HG02885 (cell line): ENCODE data around the gene CD93.

Experiments
- ATAC-seq: cut with Tn5 transposase; IDR thresholded peaks from one replicate; pipeline ENCODE4 v1.9.1; 2021; ENCODE audit warnings: mild to moderate bottlenecking; ENCODE audit not compliant: unreplicated experiment, poor library complexity

CD93 gene

GRCh38 chr20:23085436-23086055 lies 578 bp downstream of the CD93 start:
- ATAC-seq: no peak

- no peak for ATAC-seq
Measured at GRCh38 chr20:23084845-23085365, 1.2 kb downstream of the CD93 start.

- no peak for ATAC-seq
Measured at GRCh38 chr20:23084282-23084844, 1.8 kb downstream of the CD93 start.

GRCh38 chr20:23083553-23084220 lies 2.4 kb downstream of the CD93 start:
- ATAC-seq: no peak

- ATAC-seq: no peak
Measured at GRCh38 chr20:23082846-23083552, 3.1 kb downstream of the CD93 start.

GRCh38 chr20:23081263-23081819 lies 4.8 kb downstream of the CD93 start:
- ATAC-seq: no peak

- ATAC-seq: no peak
Measured at GRCh38 chr20:23080521-23080920, 5.6 kb downstream of the CD93 start.

- no peak for ATAC-seq
Measured at GRCh38 chr20:23079926-23080325, 6.2 kb downstream of the CD93 start.

- no peak for ATAC-seq
Measured at GRCh38 chr20:23079016-23079351, 7.1 kb downstream of the CD93 start.

GRCh38 chr20:23078351-23079015 lies 7.6 kb downstream of the CD93 start:
- ATAC-seq: no peak

GRCh38 chr20:23077277-23077676 lies 8.8 kb downstream of the CD93 start:
- no peak for ATAC-seq

GRCh38 chr20:23074052-23074451 lies 12.1 kb downstream of the CD93 start:
- no peak for ATAC-seq

- ATAC-seq: no peak
Measured at GRCh38 chr20:23072892-23073586, 13.1 kb downstream of the CD93 start.

- no peak for ATAC-seq
Measured at GRCh38 chr20:23071996-23072395, 14.1 kb downstream of the CD93 start.

GRCh38 chr20:23071398-23071797 lies 14.7 kb downstream of the CD93 start:
- ATAC-seq: no peak

GRCh38 chr20:23069108-23069507 lies 17.0 kb downstream of the CD93 start:
- no peak for ATAC-seq

GRCh38 chr20:23068283-23068682 lies 17.8 kb downstream of the CD93 start:
- no peak for ATAC-seq

GRCh38 chr20:23066772-23067171 lies 19.4 kb downstream of the CD93 start:
- no peak for ATAC-seq

- no peak for ATAC-seq
Measured at GRCh38 chr20:23065266-23066201, 20.6 kb downstream of the CD93 start.
